HCEC 1CT (cell line): ENCODE results near the gene DNAJC17.
A peak's percentile ranks its signal among the peaks of the same experiment; 100 is the strongest.

Source experiments
- DNase-seq: peaks from one replicate; pipeline ENCODE4 v3.0.0-alpha.2; 2017

Gene DNAJC17

DNA sequence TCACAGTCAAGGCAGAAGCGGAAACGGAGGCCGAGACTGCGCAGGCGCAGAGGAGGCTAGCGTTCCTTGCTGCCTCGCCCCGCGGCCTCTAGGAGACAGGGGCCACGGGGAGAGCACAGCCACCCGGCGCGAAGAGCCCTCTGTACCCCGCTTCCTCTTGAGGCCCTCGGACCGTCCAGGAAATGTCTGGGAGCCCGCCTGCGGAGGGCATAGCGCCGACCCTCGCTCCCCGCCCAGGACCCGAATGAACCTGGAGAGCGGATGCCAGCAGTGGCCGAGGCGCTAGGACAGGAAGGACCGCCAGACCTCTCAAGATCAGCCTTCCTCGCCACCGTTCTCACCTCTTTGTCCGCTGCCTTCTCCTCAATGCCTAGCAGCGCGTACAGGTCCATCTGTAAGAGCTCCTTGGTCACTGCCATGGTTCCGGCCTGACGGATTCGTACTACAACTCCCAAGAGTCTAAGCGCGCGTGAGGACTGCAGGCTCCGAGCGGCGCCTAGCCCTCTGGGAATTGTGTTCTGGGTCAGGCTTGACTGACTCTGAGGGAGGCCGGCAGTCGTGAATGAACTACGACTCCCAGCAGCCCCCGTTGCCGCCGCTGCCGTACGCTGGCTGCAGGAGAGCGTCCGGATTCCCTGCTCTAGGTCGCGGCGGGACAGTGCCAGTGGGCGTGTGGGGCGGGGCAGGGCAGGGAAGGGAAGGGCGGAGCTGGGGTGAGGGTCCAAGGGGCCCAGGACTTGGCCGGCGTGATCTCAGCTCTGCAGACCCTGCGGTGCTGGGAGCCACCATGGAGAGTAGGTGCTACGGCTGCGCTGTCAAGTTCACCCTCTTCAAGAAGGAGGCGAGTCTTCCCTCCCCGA, at the start of gene DNAJC17, which contains the start of gene ZFYVE19:
DNAJC17 (minus strand) TSS at position 446 of the 860 bp plus-strand sequence; CDS start at position 419, 27 bp downstream.
ZFYVE19 (plus strand) TSS at position 62 of the 860 bp plus-strand sequence; CDS start at position 563, 501 bp downstream.
- DNase-seq: peak; percentile 98

DNA sequence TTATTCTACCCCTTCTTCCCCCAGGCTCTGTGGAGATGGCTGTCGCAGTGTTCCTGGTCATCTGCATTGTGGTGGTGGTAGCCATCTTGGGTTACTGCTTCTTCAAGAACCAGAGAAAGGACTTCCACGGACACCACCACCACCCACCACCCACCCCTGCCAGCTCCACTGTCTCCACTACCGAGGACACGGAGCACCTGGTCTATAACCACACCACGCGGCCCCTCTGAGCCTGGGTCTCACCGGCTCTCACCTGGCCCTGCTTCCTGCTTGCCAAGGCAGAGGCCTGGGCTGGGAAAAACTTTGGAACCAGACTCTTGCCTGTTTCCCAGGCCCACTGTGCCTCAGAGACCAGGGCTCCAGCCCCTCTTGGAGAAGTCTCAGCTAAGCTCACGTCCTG, 49.5 kb upstream of the DNAJC17 start:
- DNase-seq: no peak

DNA sequence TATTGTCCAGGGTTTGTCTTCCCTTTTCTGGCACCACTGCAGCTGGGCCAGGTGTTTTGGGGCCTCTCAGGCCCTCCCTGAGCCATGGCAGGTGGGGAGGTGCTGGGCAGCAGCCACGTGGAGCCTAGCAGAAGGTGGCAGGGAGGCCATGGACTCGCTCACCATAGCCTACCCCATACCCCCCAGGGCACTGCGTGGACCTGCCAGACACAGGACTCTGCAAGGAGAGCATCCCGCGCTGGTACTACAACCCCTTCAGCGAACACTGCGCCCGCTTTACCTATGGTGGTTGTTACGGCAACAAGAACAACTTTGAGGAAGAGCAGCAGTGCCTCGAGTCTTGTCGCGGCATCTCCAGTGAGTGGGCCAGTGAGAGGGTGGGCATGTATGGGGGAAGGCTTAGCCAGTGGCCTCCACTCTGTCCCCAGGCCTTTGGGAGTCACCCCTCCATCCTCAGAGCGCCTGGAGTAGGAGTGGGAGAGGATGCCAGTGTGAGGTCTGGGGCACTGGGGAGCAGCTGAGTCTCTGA, 48.5 kb upstream of the DNAJC17 start:
- no peak for DNase-seq

DNA sequence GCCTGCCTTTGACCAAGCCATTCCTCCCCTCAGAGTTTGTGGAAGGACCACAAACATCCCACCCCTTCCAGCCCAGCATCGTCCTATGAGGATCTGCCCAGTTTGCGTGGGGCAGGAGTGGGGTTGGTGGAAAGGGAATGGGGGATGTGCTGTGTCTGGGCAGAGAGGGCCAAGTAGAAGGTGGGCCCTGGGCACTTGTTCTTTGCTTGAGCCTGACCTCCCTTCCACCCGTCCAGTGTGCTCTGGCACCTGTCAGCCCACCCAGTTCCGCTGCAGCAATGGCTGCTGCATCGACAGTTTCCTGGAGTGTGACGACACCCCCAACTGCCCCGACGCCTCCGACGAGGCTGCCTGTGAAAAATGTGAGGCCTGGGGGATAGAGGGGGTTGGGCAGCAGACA, 46.9 kb upstream of the DNAJC17 start:
- no peak for DNase-seq

DNA sequence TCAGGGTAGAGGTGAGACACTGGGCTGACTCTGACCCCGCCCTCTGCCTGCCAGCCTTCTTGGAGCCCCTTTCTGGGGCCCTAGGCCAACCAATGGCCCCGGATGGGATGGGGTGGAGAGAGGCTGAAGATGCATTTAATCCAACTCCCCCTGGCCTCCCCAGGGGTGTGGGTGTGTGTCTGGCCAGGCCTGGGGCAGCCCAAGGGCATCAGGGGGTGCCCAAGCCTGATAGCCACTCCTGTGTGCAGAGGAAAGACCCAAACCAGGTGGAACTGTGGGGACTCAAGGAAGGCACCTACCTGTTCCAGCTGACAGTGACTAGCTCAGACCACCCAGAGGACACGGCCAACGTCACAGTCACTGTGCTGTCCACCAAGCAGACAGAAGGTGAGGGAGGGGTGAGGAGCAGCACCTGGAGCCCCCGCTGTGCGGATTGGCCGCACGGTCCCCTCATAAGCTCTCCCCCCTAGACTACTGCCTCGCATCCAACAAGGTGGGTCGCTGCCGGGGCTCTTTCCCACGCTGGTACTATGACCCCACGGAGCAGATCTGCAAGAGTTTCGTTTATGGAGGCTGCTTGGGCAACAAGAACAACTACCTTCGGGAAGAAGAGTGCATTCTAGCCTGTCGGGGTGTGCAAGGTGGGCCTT, 46.1 kb upstream of the DNAJC17 start:
- DNase-seq: no peak

DNA sequence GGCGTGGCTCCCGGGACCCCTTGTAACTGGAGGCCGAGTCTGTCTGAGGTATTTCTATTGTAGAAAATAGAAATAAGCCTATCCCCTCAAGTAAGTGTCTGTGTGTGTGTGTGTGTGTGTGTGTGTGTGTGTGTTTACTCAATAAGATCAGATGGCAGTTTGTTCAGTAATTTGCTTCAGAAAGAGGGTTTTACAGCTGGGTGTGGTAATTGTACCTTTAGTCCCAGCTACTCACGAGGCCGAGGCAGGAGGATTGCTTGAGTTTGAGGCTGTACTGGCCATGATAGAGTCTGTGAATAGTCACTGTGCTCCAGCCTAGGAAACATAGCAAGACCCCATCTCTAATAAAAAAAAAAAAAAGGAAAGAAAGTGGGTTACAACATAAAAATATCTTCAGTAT, 45.3 kb upstream of the DNAJC17 start:
- no peak for DNase-seq

DNA sequence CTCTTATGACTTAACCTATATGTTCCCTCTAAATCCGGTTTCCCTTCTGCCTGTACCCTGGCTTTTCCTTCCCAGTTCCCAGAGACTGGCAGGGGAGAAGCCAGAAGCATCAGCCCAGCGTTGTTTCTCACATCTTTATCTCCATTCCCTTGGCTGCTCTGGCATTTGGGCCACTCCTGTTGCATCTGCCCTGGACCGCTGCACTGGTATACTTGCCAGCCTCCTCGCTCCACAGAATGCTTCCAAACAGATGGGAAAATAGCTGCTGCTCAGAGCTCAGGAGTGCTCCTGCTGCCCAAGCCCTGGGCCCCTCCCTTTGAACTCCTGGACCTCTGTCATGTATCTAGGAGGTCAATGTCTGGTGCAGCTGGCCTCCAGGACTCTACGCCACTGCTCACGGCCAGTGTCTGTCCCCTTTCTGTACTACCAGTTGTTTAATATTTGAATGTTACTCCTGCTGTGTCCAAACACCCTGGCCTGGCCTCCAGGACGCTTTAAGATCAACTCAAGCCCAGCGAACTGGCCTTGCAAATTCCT, 43.4 kb upstream of the DNAJC17 start:
- no peak for DNase-seq

GRCh38 chr15:40847223-40847961, 40.1 kb upstream of the DNAJC17 start:
- peak; percentile 12 for DNase-seq

DNA sequence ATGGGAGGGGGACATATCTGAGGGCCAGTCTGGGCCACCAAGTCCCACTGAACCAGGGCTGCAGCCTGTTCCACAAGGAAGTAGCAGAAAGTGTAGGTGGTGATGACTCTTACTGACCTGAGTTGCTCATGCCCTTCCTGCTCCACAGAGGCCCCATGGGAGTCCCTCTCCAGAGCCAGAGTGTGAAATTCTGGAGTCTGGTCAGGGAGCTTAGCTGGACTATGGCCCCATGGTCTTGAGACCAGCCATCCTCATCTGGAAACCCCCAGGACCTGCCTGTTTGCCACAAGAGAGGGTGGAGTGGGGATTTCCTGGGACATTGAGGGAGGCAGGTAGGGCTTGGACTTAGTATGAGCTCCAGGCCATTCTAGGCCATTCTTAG, 39.6 kb upstream of the DNAJC17 start:
- no peak for DNase-seq

DNA sequence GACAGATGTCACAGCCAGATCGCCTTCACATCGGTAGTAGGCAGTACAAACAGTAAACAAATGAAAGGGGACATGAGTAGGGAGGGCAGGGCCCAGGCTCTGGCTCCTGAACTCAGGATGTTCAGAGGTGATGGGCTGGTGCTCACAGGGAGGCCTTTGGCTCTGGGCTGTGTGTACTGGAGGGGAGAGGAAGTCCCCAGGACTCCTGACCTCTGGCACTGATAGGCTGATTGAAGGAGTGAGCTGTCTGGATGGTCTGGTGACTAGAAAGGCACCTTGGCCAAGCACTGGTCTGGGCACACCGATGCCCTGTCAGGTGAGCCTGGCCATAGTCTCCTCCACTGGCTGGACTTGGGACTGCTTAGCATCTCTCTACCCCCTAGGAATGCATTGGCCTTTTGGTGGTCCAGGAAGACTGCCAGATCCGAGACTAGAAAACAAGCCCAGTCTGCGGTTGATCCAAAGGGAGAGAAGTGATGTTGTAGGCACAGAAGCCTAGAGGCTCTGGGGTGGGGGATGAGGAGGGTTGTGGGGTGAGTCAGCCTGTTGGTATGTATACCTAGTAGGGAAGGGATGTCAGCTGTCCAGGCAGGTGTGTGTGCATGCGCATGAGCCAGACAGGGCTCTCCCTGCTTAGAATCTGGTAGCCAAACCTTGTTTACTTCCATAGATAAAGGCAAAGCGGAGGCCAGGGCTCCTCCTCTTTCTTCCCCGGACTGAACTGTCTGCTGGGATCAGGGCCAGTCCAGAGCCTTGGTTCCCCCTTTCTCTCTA, 38.4 kb upstream of the DNAJC17 start:
- no peak for DNase-seq

DNA sequence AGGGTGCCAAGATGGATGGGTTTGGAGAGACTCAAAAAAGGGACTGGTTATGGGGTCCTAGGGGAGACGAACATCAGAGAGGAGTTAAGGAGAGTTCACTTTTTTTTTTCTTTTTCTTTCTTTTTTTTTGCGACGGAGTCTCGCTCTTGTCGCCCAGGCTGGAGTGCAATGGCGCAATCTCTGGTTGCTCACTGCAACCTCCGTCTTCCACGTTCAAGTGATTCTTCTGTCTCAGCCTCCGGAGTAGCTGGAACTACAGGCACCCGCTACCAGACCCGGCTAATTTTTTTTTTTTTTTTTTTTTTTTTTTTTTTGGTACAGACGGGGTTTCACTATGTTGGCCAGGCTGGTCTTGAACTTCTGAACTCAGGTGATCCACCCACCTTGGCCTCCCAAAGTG, 37.8 kb upstream of the DNAJC17 start:
- no peak for DNase-seq

DNA sequence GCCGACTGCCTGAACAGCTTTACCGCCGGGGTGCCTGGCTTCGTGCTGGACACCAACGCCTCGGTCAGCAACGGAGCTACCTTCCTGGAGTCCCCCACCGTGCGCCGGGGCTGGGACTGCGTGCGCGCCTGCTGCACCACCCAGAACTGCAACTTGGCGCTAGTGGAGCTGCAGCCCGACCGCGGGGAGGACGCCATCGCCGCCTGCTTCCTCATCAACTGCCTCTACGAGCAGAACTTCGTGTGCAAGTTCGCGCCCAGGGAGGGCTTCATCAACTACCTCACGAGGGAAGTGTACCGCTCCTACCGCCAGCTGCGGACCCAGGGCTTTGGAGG, 37.4 kb upstream of the DNAJC17 start:
- DNase-seq: no peak

DNA sequence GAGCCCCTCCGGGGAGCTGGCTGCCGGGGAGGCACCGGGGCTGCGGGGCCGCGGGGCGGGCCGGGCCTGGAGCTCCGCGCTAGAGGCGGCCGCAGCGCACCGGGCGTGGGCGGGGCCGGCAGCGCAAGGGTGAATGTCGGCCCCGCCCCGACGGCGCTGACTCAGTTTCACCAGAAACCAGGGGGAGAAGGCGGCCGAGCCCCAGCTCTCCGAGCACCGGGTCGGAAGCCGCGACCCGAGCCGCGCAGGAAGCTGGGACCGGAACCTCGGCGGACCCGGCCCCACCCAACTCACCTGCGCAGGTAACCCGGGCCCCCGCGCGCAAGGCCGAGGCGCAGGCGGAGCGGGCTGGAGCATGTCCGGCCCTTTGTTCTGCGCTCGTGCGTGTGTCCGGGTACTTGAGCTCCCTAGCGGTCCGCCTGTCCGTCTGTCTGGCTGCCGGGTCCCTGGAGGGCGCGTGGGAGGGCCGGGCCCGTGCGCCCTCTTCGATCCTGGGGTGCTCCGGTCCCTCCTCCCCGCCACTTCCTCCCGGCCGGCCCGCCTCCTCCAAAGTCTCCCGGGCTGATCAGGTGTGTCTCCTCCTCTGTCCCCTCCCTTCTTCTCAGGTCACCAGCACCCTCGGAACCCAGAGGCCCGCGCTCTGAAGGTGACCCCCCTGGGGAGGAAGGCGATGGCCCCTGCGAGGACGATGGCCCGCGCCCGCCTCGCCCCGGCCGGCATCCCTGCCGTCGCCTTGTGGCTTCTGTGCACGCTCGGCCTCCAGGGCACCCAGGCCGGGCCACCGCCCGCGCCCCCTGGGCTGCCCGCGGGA, 36.8 kb upstream of the DNAJC17 start, which contains the start of gene SPINT1:
SPINT1 (plus strand) TSS at position 164 of the 811 bp plus-strand sequence; CDS start at position 671, 507 bp downstream.
- DNase-seq: no peak

DNA sequence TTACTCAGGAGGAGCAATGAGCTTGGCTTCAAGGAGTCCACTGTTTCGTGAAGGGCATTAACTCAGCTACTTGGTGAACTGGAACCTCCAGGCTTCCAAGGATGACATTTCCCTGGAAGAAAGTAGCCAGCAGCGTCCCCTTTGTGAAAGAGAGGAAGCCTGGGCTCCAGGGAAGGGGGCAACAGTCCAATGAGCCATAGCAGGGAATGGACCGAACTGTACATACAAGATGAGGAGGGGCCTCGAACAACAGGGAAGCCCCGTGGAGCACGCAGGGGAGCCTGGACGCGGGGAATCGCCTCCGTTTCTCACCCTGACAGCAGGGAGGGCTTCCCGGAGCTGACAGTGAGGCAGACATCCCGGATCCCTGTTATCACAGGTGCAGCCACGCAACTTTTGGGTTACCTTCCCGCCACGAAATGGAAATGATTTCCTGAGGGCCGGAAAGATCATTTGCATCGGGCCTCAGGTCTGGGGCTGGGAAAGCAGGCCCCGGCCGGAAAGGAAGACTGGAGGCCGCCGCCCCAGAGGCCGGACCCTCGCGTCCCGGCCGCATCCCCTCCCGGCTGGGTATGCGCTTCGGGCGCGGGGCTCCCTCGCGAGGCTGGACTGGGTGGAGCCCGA, 36.1 kb upstream of the DNAJC17 start:
- no peak for DNase-seq

GRCh38 chr15:40841741-40842140, 34.5 kb upstream of the DNAJC17 start:
- no peak for DNase-seq

DNA sequence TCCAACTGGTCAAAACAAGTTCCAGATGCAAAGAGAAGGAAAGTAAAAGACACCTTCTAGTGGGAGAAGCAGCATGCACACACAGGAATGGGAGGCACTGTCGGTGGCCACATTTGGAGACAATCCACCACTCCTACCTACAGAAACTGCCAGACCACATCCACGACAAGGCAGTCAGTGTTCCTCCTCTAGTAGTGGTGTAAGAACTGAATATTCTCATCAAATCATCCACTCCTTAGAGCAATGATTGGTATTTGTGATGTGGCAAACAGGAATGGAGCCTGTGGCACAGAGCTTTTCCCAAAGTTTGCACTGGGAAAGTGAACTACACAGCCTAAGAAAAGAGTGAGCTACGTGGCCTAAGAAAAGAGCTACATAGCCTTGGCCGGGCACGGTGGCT, 31.5 kb upstream of the DNAJC17 start:
- DNase-seq: no peak

DNA sequence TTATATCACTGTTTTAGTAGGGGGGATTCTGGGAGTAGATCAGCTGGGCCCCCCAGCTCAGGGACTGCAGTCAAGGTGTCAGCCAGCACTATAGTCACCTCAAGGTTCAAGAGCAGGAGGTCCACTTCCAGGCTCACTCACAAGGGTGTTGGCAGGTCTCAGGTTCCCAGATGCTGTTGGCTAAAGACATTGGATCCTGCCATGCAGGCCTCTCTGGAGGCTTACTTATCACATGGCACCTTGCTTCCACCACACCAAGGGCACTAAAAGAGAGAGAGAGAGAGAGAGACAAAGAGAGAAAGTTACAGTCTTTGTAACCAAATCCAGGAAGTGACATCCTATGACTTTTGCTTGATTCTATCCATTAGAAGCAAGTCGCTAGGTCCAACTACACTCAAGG, 28.7 kb upstream of the DNAJC17 start:
- no peak for DNase-seq

GRCh38 chr15:40832903-40833302, 25.6 kb upstream of the DNAJC17 start:
- no peak for DNase-seq

GRCh38 chr15:40831861-40832260, 24.6 kb upstream of the DNAJC17 start:
- DNase-seq: no peak

- DNase-seq: no peak
Measured at GRCh38 chr15:40830884-40831283, 23.6 kb upstream of the DNAJC17 start.

DNA sequence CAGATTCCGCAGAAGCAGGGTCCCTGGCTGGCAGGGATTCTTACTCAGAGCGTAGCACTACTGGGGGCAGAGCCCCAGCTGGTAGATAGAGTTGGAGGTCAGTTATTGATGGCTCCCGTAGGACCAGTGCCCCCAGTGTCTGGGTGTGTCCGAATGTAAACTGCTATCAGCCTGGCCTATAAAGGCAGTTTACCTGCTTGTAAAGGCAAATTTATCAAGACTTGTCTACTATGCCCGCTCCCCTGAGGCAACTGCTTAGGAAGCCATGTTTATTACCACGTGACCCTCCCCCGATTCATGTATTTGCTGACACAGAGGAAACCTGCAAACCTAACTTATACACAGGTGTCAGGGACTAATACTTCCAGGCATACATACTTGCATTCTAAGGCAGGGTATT, 21.8 kb upstream of the DNAJC17 start:
- no peak for DNase-seq
